ENCODE data around the gene NPEPL1. TPM values are rescaled to one million over a fixed set of nuclear protein-coding genes. Genes with fewer than 3 reads are reported as not detected.

Gene NPEPL1
- total and polyA plus RNA-seq, 7 experiments from 2014 or later = 6.2 to 76.2 (median 49.5) TPM

DNA sequence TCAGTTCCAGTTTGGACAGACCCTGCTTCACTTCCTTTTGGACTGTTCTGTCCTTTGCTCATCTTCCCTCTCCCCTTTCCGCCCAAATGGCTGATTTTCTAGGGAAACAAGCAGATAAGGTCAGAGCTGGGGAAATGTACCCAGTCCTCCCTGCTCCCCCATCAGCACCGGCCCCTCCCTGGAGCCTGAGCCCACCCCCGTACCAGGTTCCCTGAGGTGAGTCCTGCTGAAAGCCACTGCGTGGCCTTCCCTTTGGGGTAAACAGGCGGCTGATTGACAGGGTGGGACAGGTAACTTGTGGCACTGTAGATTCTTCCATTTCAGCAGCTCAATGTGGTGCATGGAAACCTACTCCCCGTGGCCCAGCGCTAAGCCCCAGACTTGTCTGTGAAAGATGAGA is 70.5 kb downstream of the NPEPL1 start:
- Histone ChIP-seq H3K27ac (ENCODE audit: low read depth, low read length) (no peak overlapping the region), H3K36me3 (ENCODE audit: control insufficient read depth in 2 of 3, insufficient read depth in 3 of 3, low read length in 3 of 3) (no peaks in the 10 kb centered on the region), H3K27me3 (ENCODE audit: control insufficient read depth in 2 of 2, insufficient read depth in 2 of 2, low read length in 2 of 2) (no peaks in the 10 kb centered on the region), H3K4me3 (ENCODE audit: low read length) (no peak overlapping the region), H3K4me1 (ENCODE audit: control insufficient read depth in 2 of 2, insufficient read depth in 2 of 2, low read length in 2 of 2) (no peaks in the 10 kb centered on the region), H3K9me3 (ENCODE audit: control insufficient read depth in 2 of 3, low read length in 3 of 3) (no peaks in the 10 kb centered on the region)
- H3K9me3 Mint-ChIP-seq = peaks cover 0 to 2% (median 0%) of the 10 kb centered on the region in 11 donors
- ATAC-seq (no peak), DNase-seq (no peak)
- H3K36me3 Mint-ChIP-seq = no peaks in the 10 kb centered on the region
- no peaks in the 10 kb centered on the region for H3K4me1 Mint-ChIP-seq
- H3K4me3 Mint-ChIP-seq = no peak overlapping the region
- ChIA-PET POLR2A (no interaction called here), CTCF (no interaction called here)
- H3K27ac Mint-ChIP-seq = no peak overlapping the region
- intact Hi-C loops (cut with micrococcal nuclease) = no loop called here
- peaks cover 14 to 42% (median 24%) of the 10 kb centered on the region in 5 donors for H3K27me3 Mint-ChIP-seq

Other genes starting within 250 kb of the NPEPL1 start
- gene APCDD1L, start 177.4 kb upstream of the NPEPL1 start, total RNA-seq = not detected
- gene APCDD1L, start 177.4 kb upstream of the NPEPL1 start, polyA plus RNA-seq = under 1 TPM; 0.09 to 0.18 TPM
- gene STX16, start 41.5 kb upstream of the NPEPL1 start, total RNA-seq = 100 to 1,000 TPM; 173 to 225 (median 189) TPM
- 10 to 100 TPM; 32.0 to 37.2 TPM for gene STX16, start 41.5 kb upstream of the NPEPL1 start, polyA plus RNA-seq
- gene GNAS-AS1, start 158.1 kb downstream of the NPEPL1 start, total RNA-seq = 1 to 10 TPM in 3 of 5 experiments, under 1 TPM in 2; 0.13 to 2.0 (median 1.5) TPM
- gene GNAS-AS1, start 158.1 kb downstream of the NPEPL1 start, polyA plus RNA-seq = not detected
- gene GNAS, start 159.9 kb downstream of the NPEPL1 start, total RNA-seq = 100 to 1,000 TPM; 694 to 907 (median 775) TPM
- 100 to 1,000 TPM; 147 to 221 TPM for gene GNAS, start 159.9 kb downstream of the NPEPL1 start, polyA plus RNA-seq

All from naive thymus-derived CD4-positive, alpha-beta T cell (primary cell).